GM23338 (cell line): Measurements from ENCODE around the gene PRR33. TPM values are rescaled to one million over a fixed set of nuclear protein-coding genes. Genes with fewer than 3 reads are reported as not detected.

ENCODE experiments used
- ATAC-seq: fragments of 200-7000 bp; cut with Tn5 transposase; 3 replicates; pipeline ENCODE4 v1.9.1; 2020
- DNase-seq: peaks from one replicate; pipeline ENCODE4 v3.0.0-alpha.2; 2015; ENCODE audit warnings: low spot score
- H2AFZ ChIP-seq: fragments of 200-600 bp; sonication (generic); 2 replicates; pipeline ENCODE4 v1.8.0; 2016; ENCODE audit warnings: antibody characterized with exemption, mild to moderate bottlenecking, moderate library complexity
- H3F3A ChIP-seq: fragments of 200-600 bp; sonication (generic); replicated peaks from 2 replicates; pipeline ENCODE4 v1.8.0; 2017; ENCODE audit warnings: antibody characterized with exemption, mixed run types, low read depth
- H3K27ac ChIP-seq: fragments of 200-600 bp; sonication (generic); 2 replicates; pipeline ENCODE4 v1.6.1; 2016; ENCODE audit warnings: low read depth
- H3K27me3 ChIP-seq: fragments of 200-600 bp; sonication (generic); 2 replicates; pipeline ENCODE4 v1.8.0; 2016; ENCODE audit warnings: mild to moderate bottlenecking, mixed run types, moderate library complexity; ENCODE audit not compliant: insufficient read depth
- H3K36me3 ChIP-seq: fragments of 200-600 bp; sonication (generic); 2 replicates; pipeline ENCODE4 v1.8.0; 2016; ENCODE audit warnings: mild to moderate bottlenecking; ENCODE audit not compliant: insufficient read depth
- H3K4me1 ChIP-seq: fragments of 200-600 bp; sonication (generic); 2 replicates; pipeline ENCODE4 v1.8.0; 2016; ENCODE audit warnings: mild to moderate bottlenecking, moderate library complexity; ENCODE audit not compliant: insufficient read depth
- H3K4me2 ChIP-seq: fragments of 200-600 bp; sonication (generic); 2 replicates; pipeline ENCODE4 v1.7.1; 2017; ENCODE audit warnings: mixed run types
- H3K4me3 ChIP-seq: fragments of 200-600 bp; sonication (generic); 2 replicates; pipeline ENCODE4 v1.6.1; 2016; ENCODE audit warnings: mixed run types
- H3K79me2 ChIP-seq: fragments of 200-600 bp; sonication (generic); replicated peaks from 2 replicates; pipeline ENCODE4 v1.8.0; 2017; ENCODE audit warnings: mild to moderate bottlenecking; ENCODE audit not compliant: insufficient read depth
- H3K9me2 ChIP-seq: fragments of 200-600 bp; sonication (generic); 2 replicates; pipeline ENCODE4 v1.8.0; 2017; ENCODE audit not compliant: insufficient read depth
- H4K20me1 ChIP-seq: fragments of 200-600 bp; sonication (generic); replicated peaks from 2 replicates; pipeline ENCODE4 v1.8.0; 2017; ENCODE audit warnings: mild to moderate bottlenecking; ENCODE audit not compliant: insufficient read depth
- H3K27ac Mint-ChIP-seq: 2 replicates; pipeline ENCODE4 v1.8.0; 2020; ENCODE audit warnings: inconsistent platforms, mild to moderate bottlenecking, moderate library complexity, mixed read lengths
- H3K27me3 Mint-ChIP-seq: 3 replicates; pipeline ENCODE4 v1.8.0; 2022; ENCODE audit warnings: low read depth, mild to moderate bottlenecking, moderate library complexity, mixed read lengths, inconsistent platforms; ENCODE audit not compliant: insufficient read depth, poor library complexity
- H3K36me3 Mint-ChIP-seq: 3 replicates; pipeline ENCODE4 v1.8.0; 2021; ENCODE audit warnings: low read depth, mild to moderate bottlenecking, inconsistent platforms, moderate library complexity, mixed read lengths
- H3K4me1 Mint-ChIP-seq: 3 replicates; pipeline ENCODE4 v1.8.0; 2020; ENCODE audit warnings: mild to moderate bottlenecking, inconsistent platforms, mixed read lengths
- H3K4me3 Mint-ChIP-seq: 3 replicates; pipeline ENCODE4 v1.8.0; 2021; ENCODE audit warnings: moderate library complexity, mild to moderate bottlenecking, inconsistent platforms, mixed read lengths
- H3K9me3 Mint-ChIP-seq: 3 replicates; pipeline ENCODE4 v1.8.0; 2020; ENCODE audit warnings: moderate library complexity, mild to moderate bottlenecking, inconsistent platforms, mixed read lengths
- EZH2 ChIP-seq: fragments of 200-600 bp; sonication (generic); IDR thresholded peaks from one replicate; pipeline ENCODE4 v1.8.0; 2017; ENCODE audit warnings: antibody characterized with exemption, mild to moderate bottlenecking, low read depth; ENCODE audit not compliant: unreplicated experiment
- JUNB ChIP-seq: IDR thresholded peaks from one replicate; pipeline ENCODE4 v1.6.1; 2016; ENCODE audit warnings: antibody characterized with exemption; ENCODE audit not compliant: unreplicated experiment
- NANOG ChIP-seq: IDR thresholded peaks from 2 replicates; pipeline ENCODE4 v1.6.1; 2016; ENCODE audit warnings: antibody characterized with exemption, borderline replicate concordance
- ZNF331 ChIP-seq: fragments of 250-450 bp; sonication (Bioruptor Pico); IDR thresholded peaks from 2 replicates; pipeline ENCODE4 v1.5.0; 2020; ENCODE audit warnings: low read depth, mild to moderate bottlenecking, moderate library complexity
- polyA plus RNA-seq: library from polyadenylated mRNA; unstranded; fragments of >200 nt; fragmentation: Nextera tagmentation; extraction: Ambion mirVana; gene quantifications from 2 replicates; pipeline ENCODE4 v1.2.1, GENCODE V29; 2016
- total RNA-seq: library from RNA; depleted of rRNA; stranded (reverse); fragments of >200 nt; shearing (Covaris generic); gene quantifications from 2 replicates; pipeline ENCODE4 v1.2.3, GENCODE V29; 2014
- TF ChIP-seq, protein P1 (sequence below): fragments of 250-450 bp; sonication (Bioruptor Pico); IDR thresholded peaks from 2 replicates; pipeline ENCODE4 v1.5.0; 2020; ENCODE audit warnings: mild to moderate bottlenecking, moderate library complexity
- TF ChIP-seq, protein P2 (sequence below), 2 experiments: fragments of 200-600 bp in 1 of 2; sonication (generic) in 1 of 2; conservative IDR thresholded peaks; 2 replicates each; pipeline versions ENCODE4 v1.5.1 to v1.6.1; 2016 to 2017; ENCODE audit warnings: antibody characterized with exemption in 2 of 2, low read depth in 2 of 2, mild to moderate bottlenecking in 2 of 2, moderate library complexity in 1 of 2

PRR33 gene
- total and polyA plus RNA-seq, 2 experiments from 2014 or later: not detected

DNA sequence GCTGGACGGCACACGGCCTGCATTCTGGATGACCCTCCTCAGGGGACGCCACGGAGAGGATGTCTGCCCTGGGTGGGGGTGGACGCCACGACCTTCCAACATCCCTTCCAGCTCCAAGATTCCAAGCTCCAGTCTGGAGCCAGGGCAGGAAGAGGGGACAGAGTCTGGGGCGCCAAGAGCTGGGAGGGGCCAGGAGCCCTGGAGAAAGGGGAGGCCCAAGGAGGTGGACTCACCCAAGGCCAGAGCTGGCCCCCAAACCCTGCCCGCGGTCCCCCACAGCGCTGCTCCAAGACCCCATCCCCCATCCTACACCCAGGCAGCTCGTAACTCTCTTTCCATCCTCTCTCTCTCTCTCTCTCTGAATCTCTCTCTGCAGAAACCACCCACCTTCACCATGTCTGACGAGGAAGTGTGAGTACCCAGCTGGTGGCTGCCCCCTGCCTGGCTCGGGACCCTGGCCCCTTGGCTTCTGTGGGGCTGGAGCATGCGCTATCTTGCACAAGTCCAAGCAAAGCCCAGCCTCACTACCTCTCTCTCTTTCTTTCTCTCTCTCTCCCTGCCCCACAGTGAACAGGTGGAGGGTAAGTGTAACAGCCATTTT, 30.9 kb upstream of the PRR33 start:
- Histone ChIP-seq H3K36me3 (no peaks in the 10 kb centered on the region), H3F3A (no peaks in the 10 kb centered on the region), H3K4me2 (no peak overlapping the region), H3K9me2 (no peaks in the 10 kb centered on the region), H4K20me1 (no peaks in the 10 kb centered on the region), H3K79me2 (no peaks in the 10 kb centered on the region), H3K27ac (no peak overlapping the region), H3K4me1 (no peaks in the 10 kb centered on the region), H3K4me3 (no peak overlapping the region), H2AFZ (no peak overlapping the region), H3K27me3 (no peaks in the 10 kb centered on the region)
- no peak for TF ChIP-seq NANOG
- TF ChIP-seq EZH2: no peak
- TF ChIP-seq, protein P1, sequence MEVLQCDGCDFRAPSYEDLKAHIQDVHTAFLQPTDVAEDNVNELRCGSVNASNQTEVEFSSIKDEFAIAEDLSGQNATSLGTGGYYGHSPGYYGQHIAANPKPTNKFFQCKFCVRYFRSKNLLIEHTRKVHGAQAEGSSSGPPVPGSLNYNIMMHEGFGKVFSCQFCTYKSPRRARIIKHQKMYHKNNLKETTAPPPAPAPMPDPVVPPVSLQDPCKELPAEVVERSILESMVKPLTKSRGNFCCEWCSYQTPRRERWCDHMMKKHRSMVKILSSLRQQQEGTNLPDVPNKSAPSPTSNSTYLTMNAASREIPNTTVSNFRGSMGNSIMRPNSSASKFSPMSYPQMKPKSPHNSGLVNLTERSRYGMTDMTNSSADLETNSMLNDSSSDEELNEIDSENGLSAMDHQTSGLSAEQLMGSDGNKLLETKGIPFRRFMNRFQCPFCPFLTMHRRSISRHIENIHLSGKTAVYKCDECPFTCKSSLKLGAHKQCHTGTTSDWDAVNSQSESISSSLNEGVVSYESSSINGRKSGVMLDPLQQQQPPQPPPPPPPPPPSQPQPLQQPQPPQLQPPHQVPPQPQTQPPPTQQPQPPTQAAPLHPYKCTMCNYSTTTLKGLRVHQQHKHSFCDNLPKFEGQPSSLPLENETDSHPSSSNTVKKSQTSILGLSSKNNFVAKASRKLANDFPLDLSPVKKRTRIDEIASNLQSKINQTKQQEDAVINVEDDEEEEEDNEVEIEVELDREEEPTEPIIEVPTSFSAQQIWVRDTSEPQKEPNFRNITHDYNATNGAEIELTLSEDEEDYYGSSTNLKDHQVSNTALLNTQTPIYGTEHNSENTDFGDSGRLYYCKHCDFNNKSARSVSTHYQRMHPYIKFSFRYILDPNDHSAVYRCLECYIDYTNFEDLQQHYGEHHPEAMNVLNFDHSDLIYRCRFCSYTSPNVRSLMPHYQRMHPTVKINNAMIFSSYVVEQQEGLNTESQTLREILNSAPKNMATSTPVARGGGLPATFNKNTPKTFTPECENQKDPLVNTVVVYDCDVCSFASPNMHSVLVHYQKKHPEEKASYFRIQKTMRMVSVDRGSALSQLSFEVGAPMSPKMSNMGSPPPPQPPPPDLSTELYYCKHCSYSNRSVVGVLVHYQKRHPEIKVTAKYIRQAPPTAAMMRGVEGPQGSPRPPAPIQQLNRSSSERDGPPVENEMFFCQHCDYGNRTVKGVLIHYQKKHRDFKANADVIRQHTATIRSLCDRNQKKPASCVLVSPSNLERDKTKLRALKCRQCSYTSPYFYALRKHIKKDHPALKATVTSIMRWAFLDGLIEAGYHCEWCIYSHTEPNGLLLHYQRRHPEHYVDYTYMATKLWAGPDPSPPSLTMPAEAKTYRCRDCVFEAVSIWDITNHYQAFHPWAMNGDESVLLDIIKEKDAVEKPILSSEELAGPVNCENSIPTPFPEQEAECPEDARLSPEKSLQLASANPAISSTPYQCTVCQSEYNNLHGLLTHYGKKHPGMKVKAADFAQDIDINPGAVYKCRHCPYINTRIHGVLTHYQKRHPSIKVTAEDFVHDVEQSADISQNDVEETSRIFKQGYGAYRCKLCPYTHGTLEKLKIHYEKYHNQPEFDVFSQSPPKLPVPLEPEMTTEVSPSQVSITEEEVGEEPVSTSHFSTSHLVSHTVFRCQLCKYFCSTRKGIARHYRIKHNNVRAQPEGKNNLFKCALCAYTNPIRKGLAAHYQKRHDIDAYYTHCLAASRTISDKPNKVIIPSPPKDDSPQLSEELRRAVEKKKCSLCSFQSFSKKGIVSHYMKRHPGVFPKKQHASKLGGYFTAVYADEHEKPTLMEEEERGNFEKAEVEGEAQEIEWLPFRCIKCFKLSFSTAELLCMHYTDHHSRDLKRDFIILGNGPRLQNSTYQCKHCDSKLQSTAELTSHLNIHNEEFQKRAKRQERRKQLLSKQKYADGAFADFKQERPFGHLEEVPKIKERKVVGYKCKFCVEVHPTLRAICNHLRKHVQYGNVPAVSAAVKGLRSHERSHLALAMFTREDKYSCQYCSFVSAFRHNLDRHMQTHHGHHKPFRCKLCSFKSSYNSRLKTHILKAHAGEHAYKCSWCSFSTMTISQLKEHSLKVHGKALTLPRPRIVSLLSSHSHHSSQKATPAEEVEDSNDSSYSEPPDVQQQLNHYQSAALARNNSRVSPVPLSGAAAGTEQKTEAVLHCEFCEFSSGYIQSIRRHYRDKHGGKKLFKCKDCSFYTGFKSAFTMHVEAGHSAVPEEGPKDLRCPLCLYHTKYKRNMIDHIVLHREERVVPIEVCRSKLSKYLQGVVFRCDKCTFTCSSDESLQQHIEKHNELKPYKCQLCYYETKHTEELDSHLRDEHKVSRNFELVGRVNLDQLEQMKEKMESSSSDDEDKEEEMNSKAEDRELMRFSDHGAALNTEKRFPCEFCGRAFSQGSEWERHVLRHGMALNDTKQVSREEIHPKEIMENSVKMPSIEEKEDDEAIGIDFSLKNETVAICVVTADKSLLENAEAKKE (CRISPR knock-in tag): no peak
- TF ChIP-seq, protein P2, sequence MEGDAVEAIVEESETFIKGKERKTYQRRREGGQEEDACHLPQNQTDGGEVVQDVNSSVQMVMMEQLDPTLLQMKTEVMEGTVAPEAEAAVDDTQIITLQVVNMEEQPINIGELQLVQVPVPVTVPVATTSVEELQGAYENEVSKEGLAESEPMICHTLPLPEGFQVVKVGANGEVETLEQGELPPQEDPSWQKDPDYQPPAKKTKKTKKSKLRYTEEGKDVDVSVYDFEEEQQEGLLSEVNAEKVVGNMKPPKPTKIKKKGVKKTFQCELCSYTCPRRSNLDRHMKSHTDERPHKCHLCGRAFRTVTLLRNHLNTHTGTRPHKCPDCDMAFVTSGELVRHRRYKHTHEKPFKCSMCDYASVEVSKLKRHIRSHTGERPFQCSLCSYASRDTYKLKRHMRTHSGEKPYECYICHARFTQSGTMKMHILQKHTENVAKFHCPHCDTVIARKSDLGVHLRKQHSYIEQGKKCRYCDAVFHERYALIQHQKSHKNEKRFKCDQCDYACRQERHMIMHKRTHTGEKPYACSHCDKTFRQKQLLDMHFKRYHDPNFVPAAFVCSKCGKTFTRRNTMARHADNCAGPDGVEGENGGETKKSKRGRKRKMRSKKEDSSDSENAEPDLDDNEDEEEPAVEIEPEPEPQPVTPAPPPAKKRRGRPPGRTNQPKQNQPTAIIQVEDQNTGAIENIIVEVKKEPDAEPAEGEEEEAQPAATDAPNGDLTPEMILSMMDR (conservative IDR thresholded peaks at IDR 0.05; ENCODE audit: low read depth in 2 of 2): no peak
- no peak for TF ChIP-seq ZNF331 (CRISPR knock-in tag)
- no peak for TF ChIP-seq JUNB
- ATAC-seq: no peak
- Mint-ChIP-seq H3K27me3 (peaks cover 2% of the 10 kb centered on the region), H3K4me3 (no peak overlapping the region), H3K4me1 (no peaks in the 10 kb centered on the region), H3K9me3 (no peaks in the 10 kb centered on the region), H3K36me3 (no peaks in the 10 kb centered on the region), H3K27ac (no peak overlapping the region)
- no peak for DNase-seq
